Mucosa of rectum (tissue), 2 donors: ENCODE results near the gene ZFHX3.

Experiments
- H3K27ac ChIP-seq, 2 donors: one replicate each; pipeline ENCODE4 v1.7.0; 2013; ENCODE audit warnings: inconsistent platforms in 2 of 2, low read depth in 2 of 2, low read length in 2 of 2
- H3K27me3 ChIP-seq, 2 donors: one replicate each; pipeline ENCODE4 v1.7.0; 2013; ENCODE audit warnings: low read length in 2 of 2; ENCODE audit not compliant: control insufficient read depth in 2 of 2, insufficient read depth in 2 of 2
- H3K36me3 ChIP-seq, 2 donors: one replicate each; pipeline ENCODE4 v1.7.0; 2013; ENCODE audit warnings: low read length in 2 of 2; ENCODE audit not compliant: control insufficient read depth in 2 of 2, insufficient read depth in 2 of 2
- H3K4me1 ChIP-seq, 2 donors: one replicate each; pipeline ENCODE4 v1.7.0; 2013; ENCODE audit warnings: low read length in 2 of 2, mild to moderate bottlenecking in 1 of 2; ENCODE audit not compliant: control insufficient read depth in 2 of 2, insufficient read depth in 2 of 2
- H3K4me3 ChIP-seq, 2 donors: one replicate each; pipeline ENCODE4 v1.7.0; 2013; ENCODE audit warnings: low read length in 2 of 2
- H3K9ac ChIP-seq, 2 donors: one replicate each; pipeline ENCODE4 v1.7.0; 2013; ENCODE audit warnings: low read length in 2 of 2, low read depth in 1 of 2, mild to moderate bottlenecking in 1 of 2
- H3K9me3 ChIP-seq, 2 donors: one replicate each; pipeline ENCODE4 v1.7.0; 2013; ENCODE audit warnings: low read length in 2 of 2; ENCODE audit not compliant: control insufficient read depth in 2 of 2
- donor health status: healthy.
- donor health status: Normal muscosa, but diverticular disease.

ZFHX3 gene

DNA sequence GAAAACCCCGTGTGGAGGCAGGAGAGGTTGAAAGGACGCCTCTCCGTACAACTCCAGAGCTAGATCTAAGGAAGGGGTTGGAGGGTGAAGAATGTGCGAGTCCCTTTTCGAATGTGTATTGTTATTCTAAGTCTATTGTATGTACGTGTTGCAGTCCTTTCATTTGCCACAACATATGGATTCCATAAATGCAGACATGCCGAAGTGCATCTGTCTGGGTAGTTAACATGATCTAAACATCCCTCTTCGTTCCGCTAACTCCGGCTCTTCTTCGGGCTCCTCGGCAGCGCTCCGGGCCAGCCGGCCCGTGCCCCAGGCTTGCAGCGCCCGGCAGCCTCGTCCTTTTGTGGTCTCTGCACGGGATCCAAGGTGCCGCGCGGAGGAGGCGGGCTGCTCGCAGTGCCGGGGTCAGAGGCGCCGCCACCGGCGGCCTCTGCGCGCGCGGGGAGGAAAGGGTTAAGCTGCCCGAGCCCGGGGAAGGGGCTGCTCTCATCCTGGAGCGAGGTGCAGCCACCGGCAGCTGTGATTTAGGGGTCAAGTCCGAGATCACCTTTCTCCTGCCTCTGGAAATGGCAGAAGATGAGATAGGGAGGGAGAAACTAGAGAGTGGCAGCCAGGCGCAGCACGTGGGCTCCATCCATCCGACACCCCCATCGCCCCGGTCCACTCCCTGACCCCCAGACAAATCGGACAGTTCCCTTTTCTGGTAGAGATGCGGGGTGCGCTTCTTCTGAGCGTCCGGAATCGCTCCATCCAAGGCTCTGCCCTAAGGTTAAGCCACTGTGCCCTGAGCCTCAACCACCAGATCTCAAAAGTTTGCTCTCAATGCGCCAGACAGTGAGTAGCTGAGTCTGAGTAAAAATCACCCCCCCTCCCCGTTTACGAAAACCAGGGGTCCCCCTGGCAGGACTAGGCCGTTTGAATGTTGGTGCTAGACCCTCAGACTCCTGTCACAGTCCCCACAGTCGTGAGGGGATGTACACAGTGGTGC is 15.1 kb upstream of the ZFHX3 start:
- H3K4me1 ChIP-seq: peaks cover 23 to 34% of the 10 kb centered on the region in 2 donors
- H3K4me3 ChIP-seq: no peak overlapping the region

DNA sequence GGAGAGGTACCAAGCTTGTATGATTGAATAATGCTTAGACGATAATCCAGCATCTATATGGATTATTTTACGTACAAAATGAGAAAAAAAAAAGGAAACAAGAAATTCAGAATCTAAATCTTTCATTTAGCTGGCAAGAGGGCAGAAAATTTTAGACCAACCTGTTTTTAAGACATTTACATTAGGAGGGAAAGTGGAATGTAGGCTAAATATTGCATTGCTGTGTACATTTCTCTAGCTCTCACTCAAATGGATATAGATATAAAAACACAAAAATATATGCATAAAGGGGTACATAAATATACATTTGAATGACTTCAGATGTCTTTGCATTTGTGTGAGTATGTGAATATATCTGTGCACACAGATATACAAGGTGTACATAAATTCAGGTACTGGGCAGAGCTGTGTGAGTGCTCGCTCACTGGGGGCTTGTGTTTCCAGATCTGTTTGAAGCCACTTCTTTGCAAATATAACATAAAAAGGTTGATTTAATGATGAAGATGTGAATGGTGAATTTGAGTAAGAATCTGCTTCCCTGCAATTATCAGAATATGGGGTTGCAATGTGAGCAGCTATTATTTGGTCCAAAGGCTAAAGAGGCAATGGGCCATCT is 14.2 kb upstream of the ZFHX3 start:
- Histone ChIP-seq H3K36me3 (no peaks in the 10 kb centered on the region), H3K4me1 (peaks cover 19 to 28% of the 10 kb centered on the region in 2 donors), H3K9me3 (no peaks in the 10 kb centered on the region), H3K27me3 (peaks cover 29 to 39% of the 10 kb centered on the region in 2 donors), H3K27ac (no peak overlapping the region), H3K9ac (no peak overlapping the region), H3K4me3 (no peak overlapping the region)

More for the DNA sequence above, 15.1 kb upstream of the ZFHX3 start:
- Histone ChIP-seq H3K9ac (no peak overlapping the region), H3K9me3 (no peaks in the 10 kb centered on the region), H3K27me3 (peaks cover 29 to 39% of the 10 kb centered on the region in 2 donors), H3K27ac (no peak overlapping the region), H3K36me3 (no peaks in the 10 kb centered on the region)

DNA sequence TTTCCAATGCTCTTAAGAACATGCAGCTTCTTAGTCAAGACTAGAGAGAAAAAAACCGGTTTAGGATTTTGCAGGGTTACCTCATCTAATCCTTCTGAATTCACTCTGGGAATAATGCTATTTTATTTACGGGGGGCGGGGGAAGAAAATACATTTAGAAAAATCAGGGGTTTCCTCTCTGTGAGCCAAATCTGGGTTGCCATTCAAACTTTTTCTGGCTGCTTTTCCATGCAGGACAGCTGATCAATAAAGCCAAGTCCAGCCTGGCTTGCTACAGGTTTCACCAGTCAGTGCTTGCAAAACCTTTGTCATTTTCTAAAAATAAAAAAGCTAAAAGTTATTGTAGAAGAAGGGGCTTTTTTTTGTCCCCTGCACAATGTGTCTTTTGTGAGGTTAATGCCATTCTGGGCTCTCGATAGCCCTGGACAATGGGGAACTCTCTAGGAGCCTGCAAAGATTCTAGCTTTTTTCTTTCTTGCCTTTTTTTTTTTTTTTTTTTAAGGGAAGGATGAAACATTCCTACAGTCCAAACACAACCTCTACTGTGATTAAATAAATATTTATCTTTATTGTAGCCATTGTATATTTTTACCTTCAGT is 13.1 kb upstream of the ZFHX3 start:
- no peak overlapping the region for H3K9ac ChIP-seq
- H3K4me3 ChIP-seq: no peak overlapping the region
- peaks cover 14 to 22% of the 10 kb centered on the region in 2 donors for H3K4me1 ChIP-seq

DNA sequence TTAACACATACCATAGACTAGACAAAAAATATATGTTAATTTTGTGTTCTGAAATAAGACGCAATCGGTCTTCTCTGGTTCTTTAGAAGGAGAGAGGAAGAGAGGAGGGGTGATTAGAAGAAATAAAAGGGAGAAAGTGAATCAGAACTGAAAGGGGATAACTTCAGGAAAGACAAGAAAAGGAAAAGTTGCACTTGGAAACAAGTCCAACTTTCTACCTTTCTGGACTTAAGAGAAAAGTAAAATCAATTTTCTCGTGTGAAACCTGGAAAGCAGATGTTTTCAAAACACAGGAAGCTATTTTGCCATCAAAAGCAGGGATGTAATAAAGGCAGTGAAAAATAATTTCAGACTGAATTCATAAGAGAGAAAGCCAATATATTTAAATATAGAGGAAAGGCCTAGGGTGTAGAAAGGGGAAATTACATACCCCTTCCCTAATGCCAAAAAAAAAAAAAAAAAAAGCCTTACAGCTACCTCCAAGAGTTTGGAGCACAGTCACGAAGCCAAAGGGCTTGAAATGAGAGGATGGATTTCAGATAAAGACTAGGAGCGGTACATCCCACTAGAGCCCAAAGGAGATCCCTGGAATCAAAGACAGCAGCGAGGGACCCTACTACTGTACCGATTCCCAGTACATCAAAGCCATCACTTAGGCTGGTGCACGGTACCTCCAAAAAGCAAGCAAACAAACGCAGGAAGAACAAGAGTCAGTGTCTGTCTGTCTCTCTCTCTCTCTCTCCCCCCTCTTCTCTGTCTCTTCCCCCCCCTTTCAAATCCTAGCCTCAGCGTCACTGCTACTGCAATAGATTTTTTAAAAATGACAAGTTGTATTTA is 12.1 kb upstream of the ZFHX3 start:
- peak overlapping the region in 1 of 2 donors; percentile 37 for H3K9ac ChIP-seq
- H3K27ac ChIP-seq: peak overlapping the region; percentile 21 to 32

More for the DNA sequence above, 13.1 kb upstream of the ZFHX3 start:
- Histone ChIP-seq H3K27ac (no peak overlapping the region), H3K9me3 (no peaks in the 10 kb centered on the region), H3K27me3 (peaks cover 29 to 32% of the 10 kb centered on the region in 2 donors), H3K36me3 (no peaks in the 10 kb centered on the region)

DNA sequence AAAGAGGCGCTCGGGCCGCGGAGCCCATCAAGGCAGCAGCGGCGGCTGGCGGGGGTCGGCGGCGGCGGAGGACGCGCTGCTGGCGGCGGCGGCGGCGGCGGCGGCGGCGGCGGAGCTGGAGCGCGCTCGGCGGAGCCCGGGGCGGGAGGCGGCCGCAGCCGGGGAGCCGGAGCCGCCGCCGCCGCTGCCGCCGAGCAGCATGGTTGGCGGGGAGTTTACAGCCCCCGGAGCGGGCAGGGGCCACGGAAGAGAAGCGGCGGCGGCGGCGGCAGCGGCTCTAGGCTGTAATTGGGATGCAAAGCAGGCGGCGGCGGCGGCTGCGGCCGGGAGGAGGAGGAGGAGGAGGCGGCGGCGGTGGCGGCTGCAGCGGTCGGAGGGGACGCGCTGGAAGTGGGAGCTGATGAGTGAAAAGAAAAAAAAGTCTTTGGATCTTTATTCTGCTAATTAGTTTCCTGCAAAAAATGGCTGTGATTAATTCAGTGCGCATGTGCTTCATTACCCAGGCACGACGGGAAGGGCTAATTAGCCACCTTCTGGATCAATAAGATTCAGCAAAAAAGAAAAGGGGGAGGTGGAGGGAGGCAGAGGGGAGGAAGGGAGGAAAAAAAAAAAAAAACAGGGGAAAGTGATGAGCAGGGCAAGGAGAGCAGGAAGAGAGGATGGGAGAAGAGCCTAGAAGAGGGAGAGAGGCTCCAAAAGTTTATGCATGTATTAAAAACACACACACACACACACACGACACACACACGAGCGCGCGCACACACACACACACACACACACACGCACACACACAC is 10.9 kb upstream of the ZFHX3 start:
- peak overlapping the region; percentile 69 to 82 for H3K27ac ChIP-seq
- no peaks in the 10 kb centered on the region for H3K36me3 ChIP-seq
- peaks cover 15 to 28% of the 10 kb centered on the region in 2 donors for H3K4me1 ChIP-seq
- H3K9me3 ChIP-seq: no peaks in the 10 kb centered on the region
- H3K9ac ChIP-seq: peak overlapping the region; percentile 58 to 75
- H3K4me3 ChIP-seq: peak overlapping the region; percentile 70 to 81
- H3K27me3 ChIP-seq: peaks cover 10% of the 10 kb centered on the region in 2 donors

More for the DNA sequence above, 12.1 kb upstream of the ZFHX3 start:
- peaks cover 21 to 22% of the 10 kb centered on the region in 2 donors for H3K27me3 ChIP-seq
- H3K36me3 ChIP-seq: no peaks in the 10 kb centered on the region
- H3K9me3 ChIP-seq: no peaks in the 10 kb centered on the region
- peak overlapping the region; percentile 70 to 81 for H3K4me3 ChIP-seq
- peaks cover 16 to 24% of the 10 kb centered on the region in 2 donors for H3K4me1 ChIP-seq

DNA sequence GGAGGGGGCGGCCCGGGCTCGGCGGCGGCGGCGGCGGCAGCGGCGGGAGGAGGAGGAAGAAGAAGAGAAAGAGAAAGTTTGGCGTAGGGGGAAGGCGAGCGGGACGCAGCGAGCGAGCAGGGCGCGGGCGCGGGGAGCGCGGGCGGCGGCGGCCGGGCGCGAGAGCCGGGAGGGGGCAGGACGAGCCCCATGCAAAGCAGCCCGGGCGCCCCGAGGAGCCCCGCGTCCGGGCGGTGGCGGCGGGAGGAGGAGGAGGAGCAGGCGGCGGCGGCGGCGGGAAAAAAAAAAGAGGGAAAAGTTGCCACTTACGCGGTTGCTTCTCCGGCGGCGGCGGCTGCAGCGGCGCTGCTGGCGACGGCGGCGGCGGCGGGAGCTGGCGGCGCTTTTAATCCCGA is 10.3 kb upstream of the ZFHX3 start:
- peaks cover 4% of the 10 kb centered on the region in 2 donors for H3K27me3 ChIP-seq
- H3K36me3 ChIP-seq: no peaks in the 10 kb centered on the region
- peaks cover 20 to 34% of the 10 kb centered on the region in 2 donors for H3K4me1 ChIP-seq
- H3K9me3 ChIP-seq: no peaks in the 10 kb centered on the region
- peak overlapping the region in 1 of 2 donors; percentile 53 for H3K4me3 ChIP-seq
- H3K27ac ChIP-seq: peak overlapping the region; percentile 69 to 82
- H3K9ac ChIP-seq: peak overlapping the region in 1 of 2 donors; percentile 56

DNA sequence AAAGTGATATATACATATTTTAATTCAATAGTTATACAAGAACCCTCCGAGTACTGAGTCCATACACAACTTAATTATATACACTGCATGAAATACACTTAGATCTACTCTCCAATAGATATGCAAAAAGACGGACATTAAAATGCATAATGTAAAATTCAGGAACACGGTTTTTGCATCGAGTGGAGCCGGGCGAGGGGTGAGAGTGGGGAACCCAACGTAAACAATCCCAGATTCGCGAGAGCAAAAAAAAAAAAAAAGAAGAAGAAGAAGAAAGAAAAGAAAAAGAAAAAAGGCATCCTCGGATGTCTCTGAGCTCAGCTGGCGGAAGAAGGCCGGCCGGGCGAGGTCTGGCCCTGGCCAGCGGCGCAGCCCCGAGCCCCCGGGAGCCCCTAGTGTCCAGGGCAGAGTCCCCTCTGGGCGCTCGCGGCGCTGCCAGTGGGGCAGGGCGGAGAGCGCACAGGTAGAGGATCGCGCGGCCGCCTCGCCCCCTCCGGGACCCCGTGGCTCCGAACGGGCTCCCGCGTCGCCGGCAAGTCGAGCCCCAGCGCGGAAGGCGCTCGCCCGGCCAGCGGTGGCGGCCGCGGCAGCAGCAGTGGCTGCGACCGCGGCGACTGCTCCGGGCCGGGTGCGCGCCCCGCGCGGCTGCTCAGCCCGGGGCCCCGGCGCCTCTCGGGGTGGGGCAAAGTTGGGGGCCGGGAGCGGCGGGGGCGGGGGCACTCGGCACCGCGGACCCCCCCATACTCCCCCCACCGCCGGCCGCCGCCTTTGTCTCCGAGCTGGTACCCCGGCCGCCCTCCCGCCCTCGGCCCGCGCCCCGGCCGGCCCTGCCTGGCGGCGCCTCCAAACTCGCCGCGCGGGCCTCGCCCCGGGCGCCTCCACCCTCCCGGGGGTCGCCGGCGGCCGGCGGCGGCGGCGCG is 9.6 kb upstream of the ZFHX3 start:
- peaks cover 23 to 36% of the 10 kb centered on the region in 2 donors for H3K4me1 ChIP-seq
- no peaks in the 10 kb centered on the region for H3K9me3 ChIP-seq
- H3K27me3 ChIP-seq: peaks cover 3 to 4% of the 10 kb centered on the region in 2 donors
- H3K9ac ChIP-seq: peak overlapping the region; percentile 71 to 81
- peak overlapping the region; percentile 62 to 68 for H3K4me3 ChIP-seq
- peak overlapping the region; percentile 69 to 77 for H3K27ac ChIP-seq
- H3K36me3 ChIP-seq: no peaks in the 10 kb centered on the region

DNA sequence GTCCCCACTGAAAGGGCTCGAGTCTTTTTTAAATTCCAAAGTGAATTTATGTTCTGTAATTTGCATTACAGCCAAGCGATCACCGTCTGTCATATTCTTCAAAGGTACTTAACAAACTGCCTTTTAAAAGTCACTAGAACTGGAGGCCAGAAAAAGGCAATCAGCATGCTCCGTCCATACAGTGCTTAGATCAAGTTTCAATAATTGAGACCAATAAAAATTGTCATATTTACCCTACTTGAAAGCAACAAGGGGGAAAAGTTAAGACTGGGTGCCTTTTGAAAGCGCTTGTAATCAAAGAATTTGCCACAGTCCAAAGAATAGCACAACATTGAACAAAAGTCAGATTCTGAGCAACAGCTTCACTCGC is 9.0 kb upstream of the ZFHX3 start:
- Histone ChIP-seq H3K27me3 (no peaks in the 10 kb centered on the region), H3K9ac (peak overlapping the region; percentile 71 to 81), H3K9me3 (no peaks in the 10 kb centered on the region), H3K4me3 (peak overlapping the region; percentile 62 to 68), H3K36me3 (no peaks in the 10 kb centered on the region), H3K27ac (peak overlapping the region; percentile 69 to 77), H3K4me1 (peaks cover 23 to 36% of the 10 kb centered on the region in 2 donors)
